Measurements from ENCODE around the gene FDCSP. TPM values are rescaled to one million over a fixed set of nuclear protein-coding genes. Genes with fewer than 3 reads are reported as not detected.

The FDCSP gene
- total and polyA plus RNA-seq, 9 of the 15 experiments (the other 6 are each of a cell fraction or from before 2014, with no cell fraction given) = not detected

DNA sequence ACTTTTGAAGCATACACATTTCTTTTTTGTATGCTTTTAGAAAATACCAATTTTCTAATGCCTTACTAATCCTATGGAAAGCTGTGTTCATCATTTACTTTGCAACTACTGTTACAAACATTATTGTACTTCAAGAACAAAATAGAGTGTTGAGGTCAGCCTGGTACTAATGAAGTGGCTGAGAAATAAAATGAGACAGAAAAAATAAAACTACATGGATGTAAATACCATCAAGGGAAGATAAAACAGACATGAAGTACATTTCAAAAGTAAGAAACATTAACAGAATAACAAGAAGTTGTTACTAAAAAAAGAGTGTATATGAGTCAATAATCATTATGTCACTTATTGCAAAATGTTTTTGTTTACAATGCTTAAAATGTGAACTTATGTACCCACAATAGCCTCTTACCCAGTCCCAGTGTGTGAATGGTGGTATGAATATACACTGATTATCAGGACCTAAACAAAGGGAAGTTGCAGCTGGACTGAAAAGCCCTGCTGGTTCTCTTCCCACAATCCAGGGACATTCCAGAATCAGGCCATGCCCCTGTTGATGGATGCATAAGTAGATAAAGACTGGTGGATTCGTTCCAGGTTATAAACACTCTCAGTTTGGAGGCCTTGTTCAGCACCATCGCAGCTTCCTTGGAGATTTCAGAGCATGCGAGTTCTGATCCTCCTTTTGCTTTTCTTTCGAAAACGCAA lies 14.1 kb downstream of the FDCSP start:
- no TSS peak for BruUV-seq (replicated peaks)
- 0% methylated on average over 5 of the region's 5 CpGs for WGBS (ENCODE audit: insufficient coverage, low coverage, missing lambda C conversion rate)
- FAIRE-seq = no peak
- Histone ChIP-seq H3K79me2 (ENCODE audit: control insufficient read depth, insufficient read depth, low read length) (no peaks in the 10 kb centered on the region), H3K9me3 (replicated peaks; ENCODE audit: control insufficient read depth, insufficient read depth, low read depth, low read length) (no peaks in the 10 kb centered on the region), H3K4me3 (no peak overlapping the region), H3K27me3 (ENCODE audit: control insufficient read depth in 2 of 2, insufficient read depth in 2 of 2, low read length in 2 of 2) (no peaks in the 10 kb centered on the region), H2AFZ (ENCODE audit: low read depth, low read length) (no peak overlapping the region), H3K27ac (ENCODE audit: extremely low read depth, low read depth, low read length) (no peak overlapping the region), H3K4me1 (replicated peaks in 1 of 2; ENCODE audit: control insufficient read depth in 2 of 2, insufficient read depth in 2 of 2, low read length in 2 of 2) (no peaks in the 10 kb centered on the region), H3K9ac (ENCODE audit: insufficient read depth in 1 of 2, low read depth in 2 of 2, low read length in 2 of 2) (no peak overlapping the region), H3K9me1 (ENCODE audit: control insufficient read depth, insufficient read depth, low read length) (no peaks in the 10 kb centered on the region), H3K36me3 (ENCODE audit: control insufficient read depth, insufficient read depth, low read length) (no peaks in the 10 kb centered on the region), H3K4me2 (ENCODE audit: insufficient read depth, low read length) (no peak overlapping the region), H4K20me1 (replicated peaks; ENCODE audit: control insufficient read depth, insufficient read depth, low read length) (no peaks in the 10 kb centered on the region)
- TF ChIP-seq RCOR1 (IDR thresholded peaks at IDR 0.05; ENCODE audit: borderline replicate concordance in 1 of 2, low read depth in 2 of 2, low read length in 2 of 2) (no peak), SAFB (IDR thresholded peaks at IDR 0.05; ENCODE audit: borderline replicate concordance, low read depth, low read length) (no peak), SRSF3 (IDR thresholded peaks at IDR 0.05; ENCODE audit: insufficient read depth, low read length) (no peak), CBX2 (IDR thresholded peaks at IDR 0.05; ENCODE audit: insufficient read depth, low read length, poor library complexity, severe bottlenecking) (no peak), ARID3A (IDR thresholded peaks at IDR 0.05; ENCODE audit: borderline replicate concordance, low read depth, low read length) (no peak), CHD7 (IDR thresholded peaks at IDR 0.05; ENCODE audit: low read depth, low read length) (no peak), ZNF696 (CRISPR knock-in tag; conservative IDR thresholded peaks at IDR 0.05) (no peak)
- ATAC-seq = no peak
- no peak for DNase-seq (ENCODE audit: extremely low read depth in 1 of 4, low spot score in 3 of 4)
- ChIA-PET POLR2A (no interaction called here), CTCF (ENCODE audit: low intra/inter-chr PET ratio) (no interaction called here)
- intact Hi-C loops (cut with micrococcal nuclease) = no loop called here
- in situ Hi-C loops (cut with MboI) = no loop called here

Data from K562 (cell line).